ENCODE results near the gene NAIF1. TPM values are rescaled to one million over a fixed set of nuclear protein-coding genes. Genes with fewer than 3 reads are reported as not detected.

NAIF1 gene
- total RNA-seq, 1 experiment from 2014 or later: 12.4 TPM

GRCh38 chr9:128106181-128106939 lies 39.2 kb upstream of the NAIF1 start:
- H3K4me3 ChIP-seq: no peak overlapping the region
- H3K27me3 ChIP-seq (replicated peaks): no peaks in the 10 kb centered on the region
- no peak for DNase-seq (ENCODE audit: low read depth in 1 of 2, low spot score in 2 of 2)
- no peaks in the 10 kb centered on the region for H3K9me3 ChIP-seq (replicated peaks)
- H3K4me1 ChIP-seq (replicated peaks): no peaks in the 10 kb centered on the region
- H3K27ac ChIP-seq: no peak overlapping the region
- H3K36me3 ChIP-seq: peaks cover 73% of the 10 kb centered on the region

- no peak overlapping the region for H3K4me3 ChIP-seq
- H3K36me3 ChIP-seq: peaks cover 80% of the 10 kb centered on the region
- no peak for DNase-seq (ENCODE audit: low read depth in 1 of 2, low spot score in 2 of 2)
- H3K9me3 ChIP-seq (replicated peaks): no peaks in the 10 kb centered on the region
- H3K27ac ChIP-seq: no peak overlapping the region
- H3K4me1 ChIP-seq (replicated peaks): no peaks in the 10 kb centered on the region
- no peaks in the 10 kb centered on the region for H3K27me3 ChIP-seq (replicated peaks)
These were observed 38.5 kb upstream of the NAIF1 start for GRCh38 chr9:128105538-128106175.

GRCh38 chr9:128104171-128104618 lies 37.1 kb upstream of the NAIF1 start:
- H3K4me1 ChIP-seq (replicated peaks): peaks cover 11% of the 10 kb centered on the region
- H3K36me3 ChIP-seq: peaks cover 92% of the 10 kb centered on the region
- H3K4me3 ChIP-seq: no peak overlapping the region
- H3K9me3 ChIP-seq (replicated peaks): no peaks in the 10 kb centered on the region
- H3K27me3 ChIP-seq (replicated peaks): no peaks in the 10 kb centered on the region
- DNase-seq (ENCODE audit: low read depth in 1 of 2, low spot score in 2 of 2): no peak
- H3K27ac ChIP-seq: no peak overlapping the region

- Histone ChIP-seq H3K4me3 (no peak overlapping the region), H3K36me3 (peaks cover 90% of the 10 kb centered on the region), H3K4me1 (replicated peaks) (peaks cover 15% of the 10 kb centered on the region), H3K27me3 (replicated peaks) (no peaks in the 10 kb centered on the region), H3K27ac (no peak overlapping the region), H3K9me3 (replicated peaks) (no peaks in the 10 kb centered on the region)
- DNase-seq (ENCODE audit: low read depth in 1 of 2, low spot score in 2 of 2): no peak
These were observed 36.5 kb upstream of the NAIF1 start for GRCh38 chr9:128103589-128103962.

DNA sequence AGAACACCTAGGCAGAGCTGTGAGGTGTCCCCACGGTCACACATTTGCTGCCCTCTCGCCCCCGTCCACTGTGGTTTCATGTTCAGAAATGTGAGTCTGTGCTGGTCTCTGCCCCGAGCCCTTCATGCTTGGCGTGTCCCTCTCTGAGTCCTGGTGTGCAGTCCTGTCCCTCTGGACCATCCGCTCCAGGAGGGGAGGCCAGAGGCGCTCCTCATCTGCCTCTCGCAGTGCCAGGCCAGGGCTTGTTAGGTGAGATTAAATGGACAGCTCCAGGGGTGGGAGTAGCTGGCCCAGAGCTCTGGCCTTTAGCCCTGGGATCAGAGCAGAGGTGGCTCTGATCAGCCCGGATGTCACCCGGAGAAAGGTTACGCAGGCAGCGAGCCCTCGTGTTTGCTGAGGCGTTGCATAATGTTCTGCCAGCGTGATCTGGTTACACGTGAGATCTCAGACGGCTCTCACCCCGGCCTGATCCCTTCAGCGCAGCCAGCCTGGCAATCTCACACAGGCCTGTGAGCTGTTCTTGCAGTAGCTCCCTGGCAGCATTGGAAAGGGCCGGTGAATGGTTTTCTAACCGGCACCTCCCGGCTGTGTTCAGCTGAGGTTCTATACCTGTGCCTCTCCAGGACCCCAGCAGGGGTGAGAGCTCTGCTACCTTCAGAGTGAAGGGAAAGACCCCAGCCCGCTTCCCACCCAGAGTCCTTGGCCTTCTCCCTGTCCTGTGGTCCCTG lies 35.9 kb upstream of the NAIF1 start:
- no peak for DNase-seq (ENCODE audit: low read depth in 1 of 2, low spot score in 2 of 2)
- no peaks in the 10 kb centered on the region for H3K9me3 ChIP-seq (replicated peaks)
- peaks cover 84% of the 10 kb centered on the region for H3K36me3 ChIP-seq
- peaks cover 20% of the 10 kb centered on the region for H3K4me1 ChIP-seq (replicated peaks)
- no peak overlapping the region for H3K27ac ChIP-seq
- H3K27me3 ChIP-seq (replicated peaks): no peaks in the 10 kb centered on the region
- no peak overlapping the region for H3K4me3 ChIP-seq

GRCh38 chr9:128102196-128102595 lies 35.1 kb upstream of the NAIF1 start:
- Histone ChIP-seq H3K4me1 (replicated peaks) (peaks cover 29% of the 10 kb centered on the region), H3K27me3 (replicated peaks) (no peaks in the 10 kb centered on the region), H3K36me3 (peaks cover 76% of the 10 kb centered on the region), H3K4me3 (no peak overlapping the region), H3K27ac (no peak overlapping the region), H3K9me3 (replicated peaks) (no peaks in the 10 kb centered on the region)
- DNase-seq (ENCODE audit: low read depth in 1 of 2, low spot score in 2 of 2): no peak

DNA sequence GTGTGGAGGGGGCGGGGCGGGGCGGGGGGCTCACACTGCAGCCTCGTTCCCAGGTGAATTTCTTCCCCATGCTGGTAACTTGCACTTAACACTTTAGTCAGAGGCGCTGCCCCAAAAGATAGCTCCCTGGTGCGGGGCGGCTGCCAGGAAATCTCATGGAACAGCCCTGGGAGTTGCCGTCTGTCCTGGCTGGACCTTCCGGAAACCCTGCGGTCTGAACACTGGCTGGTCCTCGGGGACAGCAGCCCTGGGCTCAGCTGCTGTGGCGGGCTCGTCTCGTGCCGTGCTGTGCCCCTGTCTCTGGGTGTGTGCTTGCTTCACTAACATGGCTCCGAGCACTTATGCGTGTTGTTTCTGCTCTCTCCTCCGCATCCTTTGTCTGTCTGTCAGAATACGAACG lies 34.6 kb upstream of the NAIF1 start:
- DNase-seq (ENCODE audit: low read depth in 1 of 2, low spot score in 2 of 2): no peak
- peaks cover 29% of the 10 kb centered on the region for H3K4me1 ChIP-seq (replicated peaks)
- H3K36me3 ChIP-seq: peaks cover 71% of the 10 kb centered on the region
- no peak overlapping the region for H3K4me3 ChIP-seq
- H3K27me3 ChIP-seq (replicated peaks): no peaks in the 10 kb centered on the region
- H3K9me3 ChIP-seq (replicated peaks): no peaks in the 10 kb centered on the region
- H3K27ac ChIP-seq: no peak overlapping the region

DNA sequence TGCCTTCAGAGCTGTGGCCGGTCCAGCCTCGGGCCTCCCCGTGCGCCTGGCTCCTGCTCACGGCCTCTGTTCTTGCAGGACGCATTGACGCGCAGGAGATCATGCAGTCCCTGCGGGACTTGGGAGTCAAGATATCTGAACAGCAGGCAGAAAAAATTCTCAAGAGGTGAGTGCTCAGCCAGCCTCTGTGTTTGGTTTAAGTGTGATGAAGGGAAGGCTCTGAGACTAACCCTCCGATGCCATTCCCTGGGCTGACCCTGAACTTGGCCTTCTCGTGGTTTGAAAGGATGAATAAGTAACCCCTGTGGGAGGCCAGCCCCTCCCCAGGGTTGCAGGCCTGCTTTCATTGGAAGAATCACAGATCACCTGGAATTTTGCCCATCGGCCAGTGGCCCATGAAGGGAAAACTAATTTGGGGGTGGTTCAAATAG lies 34.1 kb upstream of the NAIF1 start:
- no peak for DNase-seq (ENCODE audit: low read depth in 1 of 2, low spot score in 2 of 2)
- H3K4me1 ChIP-seq (replicated peaks): peaks cover 29% of the 10 kb centered on the region
- H3K4me3 ChIP-seq: no peak overlapping the region
- no peaks in the 10 kb centered on the region for H3K9me3 ChIP-seq (replicated peaks)
- no peak overlapping the region for H3K27ac ChIP-seq
- no peaks in the 10 kb centered on the region for H3K27me3 ChIP-seq (replicated peaks)
- peaks cover 66% of the 10 kb centered on the region for H3K36me3 ChIP-seq

DNA sequence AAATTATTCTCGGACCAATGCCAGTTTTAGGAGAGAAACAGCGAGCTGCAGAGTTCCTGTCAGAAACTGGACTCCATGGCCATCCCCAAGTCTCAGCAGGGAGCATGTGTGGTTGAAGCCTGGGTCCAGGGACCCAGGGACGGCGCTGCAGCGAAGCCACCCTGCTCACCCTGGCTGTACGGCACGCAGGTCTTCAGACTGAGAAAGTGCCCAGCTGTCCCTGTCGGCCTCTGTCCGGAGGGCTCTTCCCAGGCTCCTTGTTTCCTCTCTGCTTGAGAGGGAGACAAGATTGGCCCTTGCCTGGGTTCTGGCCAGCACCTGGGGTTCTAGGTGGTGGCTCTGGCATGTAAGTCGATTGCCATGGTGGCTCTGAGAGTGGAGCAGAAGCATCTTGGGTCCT lies 33.5 kb upstream of the NAIF1 start:
- H3K4me1 ChIP-seq (replicated peaks): peaks cover 29% of the 10 kb centered on the region
- H3K36me3 ChIP-seq: peaks cover 60% of the 10 kb centered on the region
- H3K27me3 ChIP-seq (replicated peaks): no peaks in the 10 kb centered on the region
- no peak for DNase-seq (ENCODE audit: low read depth in 1 of 2, low spot score in 2 of 2)
- no peak overlapping the region for H3K27ac ChIP-seq
- no peaks in the 10 kb centered on the region for H3K9me3 ChIP-seq (replicated peaks)
- H3K4me3 ChIP-seq: no peak overlapping the region

GRCh38 chr9:128099932-128100491 lies 32.9 kb upstream of the NAIF1 start:
- H3K36me3 ChIP-seq: peaks cover 57% of the 10 kb centered on the region
- H3K27ac ChIP-seq: peak overlapping the region; percentile 98; the same call in 1 of the 2 replicates
- peaks cover 29% of the 10 kb centered on the region for H3K4me1 ChIP-seq (replicated peaks)
- H3K4me3 ChIP-seq: no peak overlapping the region
- no peaks in the 10 kb centered on the region for H3K27me3 ChIP-seq (replicated peaks)
- H3K9me3 ChIP-seq (replicated peaks): no peaks in the 10 kb centered on the region
- no peak for DNase-seq (ENCODE audit: low read depth in 1 of 2, low spot score in 2 of 2)

- no peaks in the 10 kb centered on the region for H3K9me3 ChIP-seq (replicated peaks)
- H3K4me3 ChIP-seq: peak overlapping the region; percentile 41
- H3K27me3 ChIP-seq (replicated peaks): no peaks in the 10 kb centered on the region
- peaks cover 35% of the 10 kb centered on the region for H3K4me1 ChIP-seq (replicated peaks)
- H3K27ac ChIP-seq: peak overlapping the region; percentile 98
- H3K36me3 ChIP-seq: peaks cover 60% of the 10 kb centered on the region
- no peak for DNase-seq (ENCODE audit: low read depth in 1 of 2, low spot score in 2 of 2)
These were observed 32.3 kb upstream of the NAIF1 start for GRCh38 chr9:128099231-128099931.

- H3K9me3 ChIP-seq (replicated peaks): no peaks in the 10 kb centered on the region
- DNase-seq (ENCODE audit: low read depth in 1 of 2, low spot score in 2 of 2): peak; percentile 89 to 90
- peak overlapping the region; percentile 98 for H3K27ac ChIP-seq
- H3K36me3 ChIP-seq: peaks cover 52% of the 10 kb centered on the region
- peaks cover 41% of the 10 kb centered on the region for H3K4me1 ChIP-seq (replicated peaks)
- peak overlapping the region; percentile 41 for H3K4me3 ChIP-seq
- H3K27me3 ChIP-seq (replicated peaks): no peaks in the 10 kb centered on the region
These were observed 31.4 kb upstream of the NAIF1 start for GRCh38 chr9:128098297-128099230.
